Endothelial cell (in vitro differentiated cells): ENCODE measurements around the gene FRMPD1. TPM values are rescaled to one million over a fixed set of nuclear protein-coding genes. Genes with fewer than 3 reads are reported as not detected.

Source experiments
- DNase-seq: peaks from one replicate; pipeline ENCODE4 v3.0.0; 2021; ENCODE audit warnings: low spot score
- H3K27ac Mint-ChIP-seq: one replicate; pipeline ENCODE4 v1.8.0; 2021; ENCODE audit warnings: mixed read lengths, inconsistent platforms; ENCODE audit not compliant: unreplicated experiment
- H3K27me3 Mint-ChIP-seq: one replicate; pipeline ENCODE4 v1.8.0; 2021; ENCODE audit warnings: mild to moderate bottlenecking, moderate library complexity, mixed read lengths, inconsistent platforms; ENCODE audit not compliant: unreplicated experiment
- H3K36me3 Mint-ChIP-seq: one replicate; pipeline ENCODE4 v1.8.0; 2021; ENCODE audit warnings: mild to moderate bottlenecking, low read depth, mixed read lengths, inconsistent platforms; ENCODE audit not compliant: unreplicated experiment
- H3K4me1 Mint-ChIP-seq: one replicate; pipeline ENCODE4 v1.8.0; 2021; ENCODE audit warnings: mild to moderate bottlenecking, mixed read lengths, inconsistent platforms; ENCODE audit not compliant: unreplicated experiment
- H3K4me3 Mint-ChIP-seq: one replicate; pipeline ENCODE4 v1.8.0; 2021; ENCODE audit warnings: mild to moderate bottlenecking, mixed read lengths, inconsistent platforms; ENCODE audit not compliant: unreplicated experiment
- H3K9me3 Mint-ChIP-seq: one replicate; pipeline ENCODE4 v1.8.0; 2021; ENCODE audit warnings: mixed read lengths, inconsistent platforms; ENCODE audit not compliant: unreplicated experiment
- CTCF ChIP-seq: fragments of 200-600 bp; sonication (generic); IDR thresholded peaks from one replicate; pipeline ENCODE4 v1.5.0; 2021; ENCODE audit warnings: antibody characterized with exemption; ENCODE audit not compliant: unreplicated experiment
- total RNA-seq: library from RNA; stranded (reverse); fragmentation: NEBNext Ultra II Directional; extraction: Animal tissue kit (Norgen Biotek cat#: 25700); gene quantifications from one replicate; pipeline ENCODE4 v1.2.1, GENCODE V29; 2021; ENCODE audit not compliant: unreplicated experiment

FRMPD1 gene
- total RNA-seq, 1 donor from 2014 or later: 0.08 TPM

GRCh38 chr9:37784291-37784615, 133.5 kb downstream of the FRMPD1 start:
- Mint-ChIP-seq H3K36me3 (peaks cover 17% of the 10 kb centered on the region), H3K27me3 (no peaks in the 10 kb centered on the region), H3K27ac (peak overlapping the region; percentile 91), H3K9me3 (no peaks in the 10 kb centered on the region), H3K4me1 (peaks cover 17% of the 10 kb centered on the region), H3K4me3 (peak overlapping the region; percentile 96)
- no peak for TF ChIP-seq CTCF
- no peak for DNase-seq

- Mint-ChIP-seq H3K4me3 (peak within 1 kb of the TSS; percentile 96), H3K4me1 (peaks cover 17% of the 10 kb centered on the region), H3K36me3 (peaks cover 17% of the 10 kb centered on the region), H3K27me3 (no peaks in the 10 kb centered on the region), H3K9me3 (no peaks in the 10 kb centered on the region), H3K27ac (peak within 1 kb of the TSS; percentile 91)
- no peak for TF ChIP-seq CTCF
- peak; percentile 88 for DNase-seq
Observed at GRCh38 chr9:37784616-37785483, 134.1 kb downstream of the FRMPD1 start, which contains the start of gene EXOSC3. EXOSC3 (minus strand) TSS chr9:37785064; CDS start chr9:37785044, 20 bp downstream.

GRCh38 chr9:37787059-37787458, 136.3 kb downstream of the FRMPD1 start:
- peaks cover 17% of the 10 kb centered on the region for H3K4me1 Mint-ChIP-seq
- H3K36me3 Mint-ChIP-seq: peaks cover 12% of the 10 kb centered on the region
- H3K9me3 Mint-ChIP-seq: no peaks in the 10 kb centered on the region
- H3K27ac Mint-ChIP-seq: no peak overlapping the region
- no peak for TF ChIP-seq CTCF
- H3K4me3 Mint-ChIP-seq: no peak overlapping the region
- no peak for DNase-seq
- H3K27me3 Mint-ChIP-seq: no peaks in the 10 kb centered on the region

GRCh38 chr9:37788332-37788731, 137.6 kb downstream of the FRMPD1 start:
- peaks cover 8% of the 10 kb centered on the region for H3K4me1 Mint-ChIP-seq
- H3K4me3 Mint-ChIP-seq: no peak overlapping the region
- no peaks in the 10 kb centered on the region for H3K9me3 Mint-ChIP-seq
- no peak for TF ChIP-seq CTCF
- no peaks in the 10 kb centered on the region for H3K27me3 Mint-ChIP-seq
- H3K36me3 Mint-ChIP-seq: peaks cover 5% of the 10 kb centered on the region
- DNase-seq: no peak
- H3K27ac Mint-ChIP-seq: no peak overlapping the region

- DNase-seq: no peak
- no peak overlapping the region for H3K27ac Mint-ChIP-seq
- no peaks in the 10 kb centered on the region for H3K27me3 Mint-ChIP-seq
- H3K4me3 Mint-ChIP-seq: no peak overlapping the region
- TF ChIP-seq CTCF: no peak
- peaks cover 5% of the 10 kb centered on the region for H3K36me3 Mint-ChIP-seq
- peaks cover 4% of the 10 kb centered on the region for H3K4me1 Mint-ChIP-seq
- H3K9me3 Mint-ChIP-seq: no peaks in the 10 kb centered on the region
Observed at GRCh38 chr9:37790096-37790495, 139.3 kb downstream of the FRMPD1 start.
